Chondrocyte (in vitro differentiated cells): ENCODE results near the gene CHD8. TPM values are rescaled to one million over a fixed set of nuclear protein-coding genes. Genes with fewer than 3 reads are reported as not detected.
"Not testable (repeated sequence)": the region's sequence is repeated elsewhere in the genome, so short reads cannot be mapped to it uniquely, and the experiment has no call there.

Experiments
- DNase-seq: peaks from one replicate; pipeline ENCODE4 v3.0.0; 2021; ENCODE audit warnings: mixed read lengths, low spot score
- H3K27ac Mint-ChIP-seq: one replicate; pipeline ENCODE4 v1.8.0; 2021; ENCODE audit warnings: mild to moderate bottlenecking, moderate library complexity, mixed read lengths; ENCODE audit not compliant: unreplicated experiment
- H3K27me3 Mint-ChIP-seq: 2 replicates; pipeline ENCODE4 v1.8.0; 2021; ENCODE audit warnings: low read depth, mixed read lengths
- H3K36me3 Mint-ChIP-seq: 2 replicates; pipeline ENCODE4 v1.8.0; 2021; ENCODE audit warnings: low read depth, mixed read lengths
- H3K4me1 Mint-ChIP-seq: 2 replicates; pipeline ENCODE4 v1.8.0; 2021; ENCODE audit warnings: low read depth, mild to moderate bottlenecking, mixed read lengths
- H3K4me3 Mint-ChIP-seq: one replicate; pipeline ENCODE4 v1.8.0; 2021; ENCODE audit warnings: mild to moderate bottlenecking, moderate library complexity, mixed read lengths; ENCODE audit not compliant: unreplicated experiment
- H3K9me3 Mint-ChIP-seq: 2 replicates; pipeline ENCODE4 v1.8.0; 2021; ENCODE audit warnings: low read depth, mixed read lengths
- total RNA-seq: library from RNA; stranded (reverse); gene quantifications from 3 replicates; pipeline ENCODE4 v1.2.1, GENCODE V29; 2021
- TF ChIP-seq, protein P1 (sequence below): fragments of 200-600 bp; sonication (generic); IDR thresholded peaks from 2 replicates; pipeline ENCODE4 v1.5.0; 2021; ENCODE audit warnings: antibody characterized with exemption, mild to moderate bottlenecking, moderate library complexity

The CHD8 gene
- total RNA-seq, 1 donor from 2014 or later = 69.7 TPM

DNA sequence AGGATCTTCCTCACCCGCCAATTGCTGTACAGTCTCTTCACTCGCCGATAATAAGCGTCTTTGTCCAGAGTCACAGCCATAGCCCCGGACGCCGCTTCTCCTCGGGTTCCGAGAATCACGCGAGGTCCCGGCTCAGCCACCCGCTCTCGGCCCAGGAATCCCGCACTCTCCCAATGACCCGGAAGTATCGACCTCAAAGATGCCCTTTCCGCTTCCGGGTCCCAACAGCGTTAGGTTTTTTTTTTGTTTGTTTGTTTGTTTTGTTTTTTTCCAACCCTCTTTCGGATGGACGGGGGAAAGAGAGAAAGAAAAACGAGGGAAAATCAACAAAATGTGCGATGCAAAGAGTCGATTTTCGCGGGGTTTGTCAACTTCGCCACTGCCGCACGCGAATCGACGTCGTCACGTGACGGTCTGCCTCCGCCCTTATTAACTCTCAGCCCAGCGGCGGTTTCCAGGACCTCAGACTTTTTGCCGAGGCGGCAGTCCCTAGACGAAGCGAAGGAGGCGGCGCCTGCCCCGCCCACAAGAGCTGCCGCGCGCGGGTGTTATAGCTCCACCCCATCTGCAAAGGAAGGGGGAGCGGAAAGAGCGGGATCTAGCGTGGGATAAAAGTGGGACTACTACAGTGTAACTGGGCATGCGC is 72.0 kb downstream of the CHD8 start, which contains the start of gene SUPT16H:
Gene SUPT16H, minus strand, starts transcription at position 172 of the 646 bp plus-strand sequence. Its CDS starts 92 bp downstream, at position 80.
- H3K36me3 Mint-ChIP-seq = peaks cover 7% of the 10 kb centered on the region
- TF ChIP-seq, protein P1, sequence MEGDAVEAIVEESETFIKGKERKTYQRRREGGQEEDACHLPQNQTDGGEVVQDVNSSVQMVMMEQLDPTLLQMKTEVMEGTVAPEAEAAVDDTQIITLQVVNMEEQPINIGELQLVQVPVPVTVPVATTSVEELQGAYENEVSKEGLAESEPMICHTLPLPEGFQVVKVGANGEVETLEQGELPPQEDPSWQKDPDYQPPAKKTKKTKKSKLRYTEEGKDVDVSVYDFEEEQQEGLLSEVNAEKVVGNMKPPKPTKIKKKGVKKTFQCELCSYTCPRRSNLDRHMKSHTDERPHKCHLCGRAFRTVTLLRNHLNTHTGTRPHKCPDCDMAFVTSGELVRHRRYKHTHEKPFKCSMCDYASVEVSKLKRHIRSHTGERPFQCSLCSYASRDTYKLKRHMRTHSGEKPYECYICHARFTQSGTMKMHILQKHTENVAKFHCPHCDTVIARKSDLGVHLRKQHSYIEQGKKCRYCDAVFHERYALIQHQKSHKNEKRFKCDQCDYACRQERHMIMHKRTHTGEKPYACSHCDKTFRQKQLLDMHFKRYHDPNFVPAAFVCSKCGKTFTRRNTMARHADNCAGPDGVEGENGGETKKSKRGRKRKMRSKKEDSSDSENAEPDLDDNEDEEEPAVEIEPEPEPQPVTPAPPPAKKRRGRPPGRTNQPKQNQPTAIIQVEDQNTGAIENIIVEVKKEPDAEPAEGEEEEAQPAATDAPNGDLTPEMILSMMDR = no peak
- peak within 1 kb of the TSS; percentile 99 for H3K27ac Mint-ChIP-seq
- no peaks in the 10 kb centered on the region for H3K9me3 Mint-ChIP-seq
- peaks cover 33% of the 10 kb centered on the region for H3K4me1 Mint-ChIP-seq
- H3K4me3 Mint-ChIP-seq = peak within 1 kb of the TSS; percentile 90
- H3K27me3 Mint-ChIP-seq = no peaks in the 10 kb centered on the region
- DNase-seq = peak; percentile 98

DNA sequence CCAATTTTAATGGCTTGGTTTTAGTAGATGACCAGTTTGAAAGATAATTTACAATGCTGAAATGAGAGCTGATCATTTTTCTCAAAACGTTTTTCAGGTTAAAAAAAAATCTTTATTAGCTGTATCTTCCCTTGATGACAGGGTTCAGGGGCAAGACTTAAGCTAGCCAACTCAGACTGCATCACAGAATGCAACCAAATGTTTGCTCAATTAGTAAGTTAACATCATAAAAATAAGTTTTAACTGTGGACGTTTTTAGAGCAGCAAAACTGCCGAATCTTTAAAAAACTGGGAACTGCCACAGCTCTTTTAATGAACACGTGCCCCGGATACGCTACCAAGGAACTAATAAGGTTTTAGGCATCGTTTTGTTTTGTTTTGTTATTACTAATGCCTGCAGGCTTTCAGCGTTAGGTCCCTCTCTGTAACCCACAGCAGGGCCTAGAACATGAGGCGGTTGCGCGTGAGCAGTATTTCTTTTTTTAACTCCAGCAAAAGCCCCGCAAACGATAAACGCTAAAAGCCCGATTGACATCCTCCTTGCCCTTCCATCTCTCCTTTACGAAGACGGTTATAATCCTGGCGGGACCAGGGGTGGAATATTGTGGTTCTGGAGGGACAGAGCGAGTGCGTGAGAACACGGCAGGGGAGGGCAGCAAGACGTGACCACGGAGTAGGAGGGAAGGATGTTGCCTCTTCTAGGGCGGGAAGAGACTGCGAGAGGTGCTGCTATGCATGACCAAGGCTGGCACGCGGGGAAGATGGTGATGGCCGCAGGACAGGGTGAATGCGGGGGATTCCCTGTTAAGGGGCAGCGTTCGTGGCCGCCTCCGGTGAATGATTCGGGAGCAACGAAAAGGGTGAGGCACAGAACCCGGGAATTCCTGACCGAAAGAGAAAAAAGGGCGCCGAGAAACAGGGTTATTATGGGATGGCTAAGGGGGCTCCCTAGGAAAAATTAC is 72.8 kb downstream of the CHD8 start:
- Mint-ChIP-seq H3K9me3 (no peaks in the 10 kb centered on the region), H3K4me3 (peak overlapping the region; percentile 90), H3K4me1 (peaks cover 33% of the 10 kb centered on the region), H3K27me3 (no peaks in the 10 kb centered on the region), H3K36me3 (peaks cover 6% of the 10 kb centered on the region), H3K27ac (peak overlapping the region; percentile 99)
- TF ChIP-seq, protein P1 = no peak
- DNase-seq = no peak

DNA sequence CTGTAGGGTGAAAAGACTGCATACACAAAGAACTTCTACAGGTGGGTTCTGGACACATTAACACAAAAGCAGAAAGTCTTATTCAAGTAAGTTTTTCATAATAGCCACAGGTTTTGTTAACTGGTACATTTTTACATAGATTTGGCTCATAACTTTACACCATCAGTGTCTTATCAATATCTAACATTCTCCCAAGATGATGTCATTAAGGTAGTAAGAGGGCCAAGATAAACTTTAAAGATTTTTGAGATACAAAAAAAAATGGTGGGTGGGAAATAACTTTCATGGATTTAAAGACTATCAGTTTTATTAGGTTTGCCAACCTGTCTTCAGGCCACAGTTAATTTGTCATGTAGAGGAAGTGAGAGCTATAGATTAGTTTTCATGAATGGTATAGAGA is 73.8 kb downstream of the CHD8 start:
- TF ChIP-seq, protein P1 = no peak
- Mint-ChIP-seq H3K9me3 (no peaks in the 10 kb centered on the region), H3K4me3 (peak overlapping the region; percentile 90), H3K27ac (peak overlapping the region; percentile 99), H3K36me3 (peaks cover 6% of the 10 kb centered on the region), H3K27me3 (no peaks in the 10 kb centered on the region), H3K4me1 (peaks cover 33% of the 10 kb centered on the region)
- DNase-seq = no peak

DNA sequence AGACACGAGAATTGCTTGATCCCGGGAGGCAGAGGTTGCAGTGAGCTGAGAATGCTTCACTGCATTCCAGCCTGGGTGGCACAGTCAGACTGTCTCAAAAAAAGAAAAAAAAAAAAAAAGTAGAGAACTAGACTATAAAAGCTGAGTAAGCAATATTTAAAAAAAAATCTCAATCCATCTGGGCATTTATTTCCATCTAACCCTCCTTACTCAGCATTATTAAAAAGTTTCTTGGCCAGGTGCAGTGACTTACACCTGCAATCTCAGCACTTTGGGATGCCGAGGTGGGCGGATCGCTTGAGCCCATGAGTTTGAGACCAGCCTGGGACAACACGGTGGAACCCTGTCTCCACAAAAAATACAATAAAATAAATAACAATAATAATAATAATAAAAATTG is 76.6 kb downstream of the CHD8 start:
- no peak overlapping the region for H3K4me3 Mint-ChIP-seq
- no peak overlapping the region for H3K27ac Mint-ChIP-seq
- H3K36me3 Mint-ChIP-seq = peaks cover 1% of the 10 kb centered on the region
- H3K4me1 Mint-ChIP-seq = peaks cover 26% of the 10 kb centered on the region
- H3K9me3 Mint-ChIP-seq = no peaks in the 10 kb centered on the region
- no peaks in the 10 kb centered on the region for H3K27me3 Mint-ChIP-seq
- TF ChIP-seq, protein P1 = no peak
- DNase-seq = no peak

GRCh38 chr14:21373980-21374379 is 81.9 kb downstream of the CHD8 start:
- Mint-ChIP-seq H3K4me3 (no peak overlapping the region), H3K27ac (no peak overlapping the region), H3K27me3 (no peaks in the 10 kb centered on the region), H3K36me3 (peaks cover 17% of the 10 kb centered on the region), H3K9me3 (no peaks in the 10 kb centered on the region), H3K4me1 (no peaks in the 10 kb centered on the region)
- DNase-seq = no peak
- TF ChIP-seq, protein P1 = no peak

DNA sequence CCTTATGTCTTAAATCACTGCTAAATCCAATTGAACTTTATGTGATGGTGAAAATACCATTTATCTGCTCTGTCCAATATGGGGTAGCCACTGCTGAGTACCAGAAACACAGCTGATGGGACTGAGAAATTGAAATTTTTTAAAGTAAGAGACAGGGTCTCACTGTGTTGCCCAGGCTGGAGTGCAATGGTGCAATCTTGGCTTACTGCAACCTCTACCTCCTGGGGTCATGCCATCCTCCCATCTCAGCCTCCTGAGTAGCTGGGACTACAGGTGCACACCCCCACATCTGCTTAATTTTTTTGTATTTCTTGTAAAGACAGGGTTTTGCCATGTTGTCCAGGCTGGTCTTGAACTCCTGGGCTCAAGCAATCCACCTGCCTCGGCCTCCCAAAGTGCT is 83.1 kb downstream of the CHD8 start:
- H3K9me3 Mint-ChIP-seq, H3K27me3 Mint-ChIP-seq, H3K4me3 Mint-ChIP-seq, H3K4me1 Mint-ChIP-seq, DNase-seq, H3K27ac Mint-ChIP-seq: not testable (repeated sequence)
- peaks cover 26% of the 10 kb centered on the region for H3K36me3 Mint-ChIP-seq
